GM19438 (cell line): ENCODE results near the gene PHACTR1.
"Not testable (repeated sequence)": the region's sequence is repeated elsewhere in the genome, so short reads cannot be mapped to it uniquely, and the experiment has no call there.

ENCODE experiments used
- ATAC-seq: cut with Tn5 transposase; IDR thresholded peaks from one replicate; pipeline ENCODE4 v1.9.1; 2021; ENCODE audit warnings: low read depth; ENCODE audit not compliant: unreplicated experiment

PHACTR1 gene

GRCh38 chr6:12941422-12941821 is 224.9 kb downstream of the PHACTR1 start:
- ATAC-seq: no peak

DNA sequence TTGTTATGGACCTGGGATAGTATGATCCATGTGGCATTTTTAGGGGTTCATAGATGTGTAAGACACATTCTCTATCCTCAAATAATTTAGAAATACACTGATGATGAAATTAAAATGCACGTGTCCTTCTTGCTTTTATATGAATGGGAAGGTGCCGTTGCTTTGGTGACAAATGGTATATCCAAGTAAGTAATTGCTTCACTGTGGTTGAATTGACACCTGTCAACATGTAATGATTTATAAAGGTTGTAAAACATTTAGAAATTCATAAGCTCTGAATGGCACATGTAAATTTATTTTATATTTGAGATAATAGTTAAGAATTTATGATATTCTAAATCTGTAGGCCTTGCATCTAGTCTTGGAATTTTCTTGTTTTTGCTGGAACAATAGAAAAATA is 227.0 kb downstream of the PHACTR1 start:
- no peak for ATAC-seq

GRCh38 chr6:12944001-12944400 is 227.4 kb downstream of the PHACTR1 start:
- ATAC-seq: no peak

DNA sequence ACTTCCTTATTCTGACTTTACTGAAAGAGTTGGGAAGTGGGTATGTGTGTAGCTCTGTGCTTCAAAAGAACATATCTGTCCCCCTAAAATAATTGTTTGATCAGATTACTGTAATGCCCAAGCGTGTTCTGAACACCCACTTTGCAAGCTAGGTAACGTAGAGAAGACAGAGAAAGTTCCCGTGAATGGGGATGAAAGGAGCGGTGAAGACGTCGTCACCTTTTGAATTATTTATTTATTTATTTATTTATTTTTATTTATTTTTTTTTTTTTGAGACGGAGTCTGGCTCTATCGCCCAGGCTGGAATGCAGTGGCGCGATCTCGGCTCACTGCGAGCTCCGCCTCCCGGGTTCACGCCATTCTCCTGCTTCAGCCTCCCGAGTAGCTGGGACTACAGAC is 228.0 kb downstream of the PHACTR1 start:
- not testable (repeated sequence) for ATAC-seq

- no peak for ATAC-seq
Measured at GRCh38 chr6:12947151-12947871, 230.7 kb downstream of the PHACTR1 start.

DNA sequence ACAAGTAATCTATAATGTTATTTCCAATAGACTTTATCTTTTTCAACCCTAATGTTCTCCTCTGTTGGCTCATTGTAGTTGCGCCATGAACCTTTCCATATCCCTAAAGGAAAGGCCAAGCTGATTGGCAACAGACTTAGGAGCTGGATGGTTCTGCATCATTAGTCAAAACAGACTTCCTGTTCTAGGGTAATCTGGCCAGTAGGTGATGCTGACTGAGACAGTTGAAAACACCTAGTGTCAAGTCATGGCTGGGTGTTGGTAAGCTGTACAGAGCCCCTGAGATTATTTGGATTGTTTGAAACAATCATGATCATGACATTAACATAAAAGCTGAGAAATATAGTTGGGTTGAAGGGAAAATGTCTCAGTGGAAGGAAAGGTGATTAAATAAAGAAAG is 231.4 kb downstream of the PHACTR1 start:
- ATAC-seq: no peak

DNA sequence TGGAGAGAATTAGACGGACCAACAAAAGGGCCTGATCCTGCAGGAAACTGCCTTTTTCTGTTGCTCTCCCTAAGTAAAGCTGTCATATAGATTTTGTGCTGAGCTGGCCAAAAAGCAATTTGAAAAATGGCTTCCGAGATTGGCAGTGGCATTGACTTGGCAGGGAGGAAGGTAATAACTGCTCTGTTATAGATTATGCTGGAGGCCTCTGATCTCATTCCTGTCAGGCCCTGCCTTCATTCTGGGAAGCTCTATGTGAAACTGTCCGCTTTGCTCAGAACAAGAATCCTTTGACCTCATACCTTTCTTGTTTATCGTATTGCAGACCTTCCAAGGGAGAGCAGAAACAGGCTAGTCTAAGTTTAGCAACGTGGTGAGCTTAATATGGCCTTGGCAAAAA is 234.4 kb downstream of the PHACTR1 start:
- no peak for ATAC-seq

DNA sequence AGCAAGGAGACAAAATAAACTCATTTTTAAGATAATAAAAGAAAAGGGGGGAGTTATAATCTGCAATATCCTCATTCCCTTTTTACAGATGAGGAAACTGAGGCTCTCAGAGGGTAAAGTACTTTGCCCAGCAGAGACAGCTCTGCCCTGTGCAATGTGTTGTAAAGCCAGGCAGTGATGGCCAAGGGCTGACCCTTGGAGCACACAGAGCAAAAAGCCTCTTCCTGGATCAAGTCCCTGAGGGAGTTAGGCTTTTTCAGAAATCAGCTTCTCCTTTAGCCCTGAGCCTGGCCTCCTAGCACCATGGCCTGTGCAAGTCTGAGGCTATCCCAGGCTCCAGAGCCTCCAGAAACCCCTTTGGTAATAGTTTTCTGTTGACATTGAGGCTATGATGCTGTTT is 234.8 kb downstream of the PHACTR1 start:
- no peak for ATAC-seq

GRCh38 chr6:12952318-12952717 is 235.8 kb downstream of the PHACTR1 start:
- ATAC-seq: no peak

DNA sequence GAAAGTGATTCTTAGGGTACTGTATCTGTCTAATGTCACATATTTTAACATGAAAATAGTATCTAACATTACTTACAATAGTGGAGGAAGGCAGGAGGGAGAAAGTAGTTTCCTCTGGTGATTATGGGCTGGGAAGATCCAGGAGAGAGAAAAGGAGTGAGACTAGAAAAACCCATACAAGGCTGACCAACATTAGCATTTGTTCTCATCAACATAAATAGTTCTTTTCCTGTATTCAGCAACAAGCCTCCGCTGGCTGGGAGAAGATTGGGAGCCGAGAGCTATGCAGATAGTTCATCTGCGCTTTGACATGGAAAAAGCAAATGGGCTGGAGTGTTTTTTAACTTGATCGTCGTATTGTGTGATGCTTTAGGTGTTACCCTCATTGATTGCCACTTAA is 239.4 kb downstream of the PHACTR1 start:
- ATAC-seq: no peak

- ATAC-seq: no peak
Measured at GRCh38 chr6:12956991-12957320, 240.4 kb downstream of the PHACTR1 start.

- no peak for ATAC-seq
Measured at GRCh38 chr6:12957321-12958051, 240.9 kb downstream of the PHACTR1 start.

GRCh38 chr6:12958052-12958706 is 241.6 kb downstream of the PHACTR1 start:
- ATAC-seq: no peak

- ATAC-seq: no peak
Measured at GRCh38 chr6:12961761-12962160, 245.2 kb downstream of the PHACTR1 start.

DNA sequence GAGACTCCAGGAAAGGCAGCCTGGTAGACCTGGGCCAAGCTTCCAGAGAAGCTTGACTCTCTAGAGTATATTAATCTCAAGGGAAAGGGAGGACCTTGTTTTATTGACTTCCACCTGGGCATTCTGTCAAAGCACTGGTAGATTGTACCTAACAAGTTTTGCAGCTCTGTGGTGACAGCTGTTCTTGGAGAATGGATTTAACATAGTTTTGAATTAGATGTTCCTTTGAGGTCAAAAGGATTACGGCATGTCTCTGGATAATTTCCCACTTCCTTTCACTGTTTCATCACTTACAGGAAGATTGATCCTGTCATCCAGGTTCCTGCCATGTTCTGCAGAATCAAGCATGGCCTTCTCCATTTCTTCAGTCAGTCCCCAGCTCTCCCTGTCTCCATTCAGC is 246.0 kb downstream of the PHACTR1 start:
- no peak for ATAC-seq

DNA sequence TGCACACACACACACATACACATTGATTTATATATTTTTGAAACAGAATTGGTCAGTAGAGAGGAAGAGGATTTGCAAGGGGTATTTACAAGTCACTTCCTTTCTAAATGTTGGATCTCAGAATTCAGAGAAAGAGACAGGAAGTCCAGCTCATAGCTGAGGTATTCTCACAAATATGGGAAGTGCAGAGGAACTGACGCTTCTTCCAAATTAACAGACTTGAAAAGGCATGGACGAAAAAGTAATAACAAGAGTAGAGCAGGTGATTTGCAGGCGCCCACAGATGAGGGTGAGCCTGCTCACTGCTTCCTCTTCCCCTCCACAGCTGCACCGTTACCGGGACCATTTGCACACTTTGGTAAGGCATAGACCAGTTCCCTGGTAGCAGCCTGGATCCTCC is 246.4 kb downstream of the PHACTR1 start:
- no peak for ATAC-seq

- no peak for ATAC-seq
Measured at GRCh38 chr6:12963567-12963966, 247.0 kb downstream of the PHACTR1 start.

DNA sequence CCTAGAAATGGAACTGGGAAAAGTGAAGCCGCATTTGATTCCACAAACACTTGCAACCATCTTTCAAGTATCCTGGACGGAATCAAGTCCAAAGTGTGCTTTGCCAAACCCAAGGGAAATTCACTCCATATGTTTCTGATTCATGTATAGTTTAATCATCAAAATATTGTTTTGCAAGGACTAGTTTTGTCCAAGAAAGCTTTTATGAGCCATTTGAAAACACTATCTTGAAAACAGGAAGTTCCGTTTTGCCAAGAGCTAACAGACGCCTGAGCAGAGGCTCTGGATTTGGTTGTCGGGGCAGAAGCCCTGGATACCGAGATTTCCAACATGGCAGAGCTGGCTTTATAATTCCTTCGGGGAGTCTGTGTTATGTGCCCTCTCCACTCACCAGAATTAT is 251.1 kb downstream of the PHACTR1 start:
- no peak for ATAC-seq

- no peak for ATAC-seq
Measured at GRCh38 chr6:12968290-12968689, 251.7 kb downstream of the PHACTR1 start.

- ATAC-seq: no peak
Measured at GRCh38 chr6:12968839-12969558, 252.4 kb downstream of the PHACTR1 start.

DNA sequence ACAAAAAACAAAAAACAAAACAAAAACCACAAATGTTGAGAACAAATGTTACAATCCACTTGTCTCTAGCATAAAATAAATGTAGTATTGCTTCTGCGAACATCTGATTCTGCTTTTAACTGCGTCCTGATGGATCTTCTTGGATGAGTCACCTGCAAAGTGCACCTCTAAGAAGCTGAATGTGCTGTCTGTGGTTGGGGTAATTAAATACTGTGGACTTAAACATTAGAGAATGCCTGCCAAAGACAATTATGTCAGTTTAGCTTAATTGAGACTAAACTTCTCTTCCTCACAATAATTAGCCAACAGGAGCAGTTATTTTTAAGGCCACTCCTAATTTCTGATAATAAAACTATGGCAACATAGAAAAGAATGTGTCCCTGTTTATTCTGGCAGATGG is 253.4 kb downstream of the PHACTR1 start:
- no peak for ATAC-seq
